ENCODE measurements around the gene EDEM1.

- no peak for TF ChIP-seq CTCF (IDR thresholded peaks at IDR 0.05)
- TF ChIP-seq POLR2A (IDR thresholded peaks at IDR 0.05) = no peak
Observed at GRCh38 chr3:5238545-5238944, 51.0 kb downstream of the EDEM1 start.

Data from right lobe of liver (tissue), 4 donors.